SK-N-SH (cell line): ENCODE results near the gene IL9R.
A peak's percentile ranks its signal among the peaks of the same experiment; 100 is the strongest.
"Not testable (repeated sequence)": the region's sequence is repeated elsewhere in the genome, so short reads cannot be mapped to it uniquely, and the experiment has no call there.

ENCODE experiments used
- CTCF ChIP-seq: fragments of 200-600 bp; sonication (generic); IDR thresholded peaks from 2 replicates; pipeline ENCODE4 v1.6.1; 2017; ENCODE audit warnings: antibody characterized with exemption, mild to moderate bottlenecking, moderate library complexity
- GABPA ChIP-seq: IDR thresholded peaks from 2 replicates; pipeline ENCODE4 v1.4.0; 2012; ENCODE audit warnings: low read depth, mild to moderate bottlenecking
- JUND ChIP-seq: IDR thresholded peaks from 2 replicates; pipeline ENCODE4 v1.4.0; 2012
- MAX ChIP-seq: IDR thresholded peaks from 2 replicates; pipeline ENCODE4 v1.4.0; 2012; ENCODE audit warnings: low read depth
- MXI1 ChIP-seq: IDR thresholded peaks from 2 replicates; pipeline ENCODE4 v1.6.1; 2012; ENCODE audit warnings: mild to moderate bottlenecking, low read depth, low read length, improper control_type of control experiment
- POLR2AphosphoS5 ChIP-seq: IDR thresholded peaks from 2 replicates; pipeline ENCODE4 v1.6.1; 2012; ENCODE audit warnings: low read depth, low read length
- RCOR1 ChIP-seq: fragments of 150-350 bp; IDR thresholded peaks from 2 replicates; pipeline ENCODE4 v1.6.1; 2017; ENCODE audit warnings: antibody characterized with exemption, low read length
- RFX5 ChIP-seq: IDR thresholded peaks from 2 replicates; pipeline ENCODE4 v1.6.1; 2012; ENCODE audit warnings: mild to moderate bottlenecking, improper control_type of control experiment, low read length
- SMC3 ChIP-seq: IDR thresholded peaks from 2 replicates; pipeline ENCODE4 v1.6.1; 2012; ENCODE audit warnings: low read depth, low read length, improper control_type of control experiment

DNA sequence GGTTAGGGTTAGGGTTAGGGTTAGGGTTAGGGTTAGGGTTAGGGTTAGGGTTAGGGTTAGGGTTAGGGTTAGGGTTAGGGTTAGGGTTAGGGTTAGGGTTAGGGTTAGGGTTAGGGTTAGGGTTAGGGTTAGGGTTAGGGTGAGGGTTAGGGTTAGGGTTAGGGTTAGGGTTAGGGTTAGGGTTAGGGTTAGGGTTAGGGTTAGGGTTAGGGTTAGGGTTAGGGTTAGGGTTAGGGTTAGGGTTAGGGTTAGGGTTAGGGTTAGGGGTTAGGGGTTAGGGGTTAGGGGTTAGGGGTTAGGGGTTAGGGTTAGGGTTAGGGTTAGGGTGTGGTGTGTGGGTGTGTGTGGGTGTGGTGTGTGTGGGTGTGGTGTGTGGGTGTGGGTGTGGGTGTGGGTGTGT is 33.0 kb downstream of the IL9R start:
- TF ChIP-seq CTCF, JUND, SMC3, MAX, RFX5, MXI1, RCOR1, GABPA: not testable (repeated sequence)
- 0 out of 2 replicates have a peak, but pooled peaks have one; percentile 36 for TF ChIP-seq POLR2AphosphoS5
